Skeletal muscle tissue (tissue), 4 donors: ENCODE measurements around the gene EXOC6. TPM values are rescaled to one million over a fixed set of nuclear protein-coding genes. Genes with fewer than 3 reads are reported as not detected.

Experiments
- H3K27ac ChIP-seq: one replicate; pipeline ENCODE4 v1.7.0; 2013; ENCODE audit warnings: mild to moderate bottlenecking, low read depth, low read length, inconsistent platforms
- H3K27me3 ChIP-seq, 3 donors: one replicate each; pipeline ENCODE4 v1.7.0; 2013; ENCODE audit warnings: low read length in 3 of 3; ENCODE audit not compliant: control insufficient read depth in 3 of 3, insufficient read depth in 3 of 3
- H3K36me3 ChIP-seq, 3 donors: one replicate each; pipeline ENCODE4 v1.7.0; 2013; ENCODE audit warnings: low read length in 3 of 3; ENCODE audit not compliant: control insufficient read depth in 3 of 3, insufficient read depth in 3 of 3
- H3K4me1 ChIP-seq, 3 donors: one replicate each; pipeline ENCODE4 v1.7.0; 2013; ENCODE audit warnings: low read length in 3 of 3, mild to moderate bottlenecking in 3 of 3; ENCODE audit not compliant: control insufficient read depth in 3 of 3, insufficient read depth in 3 of 3
- H3K4me3 ChIP-seq, 3 donors: one replicate each; pipeline ENCODE4 v1.7.0; 2013; ENCODE audit warnings: low read length in 3 of 3
- H3K9ac ChIP-seq, 3 donors: one replicate each; pipeline ENCODE4 v1.7.0; 2013; ENCODE audit warnings: low read length in 3 of 3, mild to moderate bottlenecking in 3 of 3, moderate library complexity in 2 of 3, low read depth in 1 of 3
- H3K9me3 ChIP-seq, 3 donors: one replicate each; pipeline ENCODE4 v1.7.0; 2013; ENCODE audit warnings: low read length in 3 of 3; ENCODE audit not compliant: control insufficient read depth in 3 of 3
- total RNA-seq: library from RNA; depleted of rRNA; stranded (reverse); fragments of >200 nt; gene quantifications from one replicate; pipeline ENCODE4 v1.2.3, GENCODE V29; 2014
- donor health status: Osteomylitis.

EXOC6 gene
- total RNA-seq, 1 donor from 2014 or later, result 54.8 TPM

DNA sequence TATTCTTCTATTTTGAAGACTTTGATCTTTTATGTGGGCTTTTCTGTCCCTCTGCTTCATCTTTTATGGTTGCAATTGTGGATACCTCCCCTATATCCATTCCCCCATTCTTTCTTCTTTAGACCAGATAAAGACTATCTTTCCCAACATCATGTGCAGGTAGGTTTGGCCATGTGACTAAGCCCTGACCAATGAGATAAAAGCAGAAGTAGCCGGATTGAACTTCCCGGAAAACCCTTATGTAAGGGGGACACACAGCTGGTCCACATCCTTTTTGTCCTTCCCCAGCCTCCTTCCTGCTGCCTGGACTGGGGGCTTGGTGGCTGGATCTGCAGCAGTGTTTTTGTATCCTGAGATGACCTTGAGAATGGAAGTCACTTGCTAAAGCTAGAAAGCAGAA, 33.5 kb upstream of the EXOC6 start:
- Histone ChIP-seq H3K36me3 (no peaks in the 10 kb centered on the region), H3K9ac (no peak overlapping the region), H3K4me1 (no peaks in the 10 kb centered on the region), H3K4me3 (no peak overlapping the region), H3K9me3 (no peaks in the 10 kb centered on the region), H3K27me3 (peaks cover 0 to 3% (median 0%) of the 10 kb centered on the region in 3 donors), H3K27ac (no peak overlapping the region)

- Histone ChIP-seq H3K27me3 (no peaks in the 10 kb centered on the region), H3K9ac (no peak overlapping the region), H3K4me3 (no peak overlapping the region), H3K9me3 (no peaks in the 10 kb centered on the region), H3K27ac (no peak overlapping the region), H3K36me3 (no peaks in the 10 kb centered on the region), H3K4me1 (no peaks in the 10 kb centered on the region)
Measured at GRCh38 chr10:92816091-92816531, 32.2 kb upstream of the EXOC6 start.

DNA sequence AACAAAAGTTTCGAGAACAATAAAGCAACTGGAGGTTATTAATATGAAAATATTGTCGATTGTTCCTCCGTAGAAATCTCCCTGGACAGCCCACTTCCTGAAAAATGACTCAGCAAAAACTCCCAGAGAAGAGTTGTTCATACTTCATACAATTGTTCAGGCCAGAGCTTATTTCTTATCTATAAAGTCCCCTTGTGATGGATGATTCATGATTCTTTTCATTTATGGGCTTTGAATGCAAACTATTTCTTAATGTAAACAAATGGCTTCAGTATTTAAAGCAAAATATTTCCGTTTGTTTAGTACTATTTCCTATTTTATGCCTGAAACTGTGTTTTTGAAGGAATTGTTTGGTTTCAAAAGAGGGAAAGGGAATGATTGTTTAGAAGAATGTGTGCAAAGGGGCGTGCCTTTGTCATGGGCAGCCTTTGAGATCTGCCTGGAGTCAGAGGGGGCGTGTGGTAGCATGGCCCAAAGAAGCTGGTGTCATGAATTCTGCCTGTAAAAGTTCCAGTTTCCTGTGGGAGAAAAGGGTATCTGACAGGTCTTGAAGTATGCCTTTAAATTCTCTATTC, 26.2 kb upstream of the EXOC6 start:
- Histone ChIP-seq H3K27ac (peak overlapping the region; percentile 21), H3K4me1 (peaks cover 0 to 4% (median 0%) of the 10 kb centered on the region in 3 donors), H3K36me3 (no peaks in the 10 kb centered on the region), H3K4me3 (no peak overlapping the region), H3K9me3 (no peaks in the 10 kb centered on the region), H3K9ac (peak overlapping the region in 1 of 3 donors; percentile 9), H3K27me3 (no peaks in the 10 kb centered on the region)

DNA sequence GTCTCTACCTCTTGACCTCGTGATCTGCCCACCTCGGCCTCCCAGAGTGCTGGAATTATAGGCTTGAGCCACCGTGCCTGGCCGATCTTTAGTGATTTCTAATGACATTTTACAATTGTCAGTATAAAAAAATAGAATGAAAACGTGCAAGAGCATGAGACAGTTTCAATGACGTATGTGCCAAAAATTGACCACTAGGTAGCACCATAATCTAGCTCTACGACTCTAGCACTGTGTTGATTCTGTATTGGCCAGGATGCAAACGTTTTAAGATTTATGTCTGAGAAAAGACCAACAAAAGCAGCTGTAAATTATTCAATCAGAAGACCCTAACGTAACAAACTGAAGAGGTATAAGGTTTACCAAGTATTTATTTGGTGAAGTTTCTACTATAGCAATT, 25.4 kb upstream of the EXOC6 start:
- Histone ChIP-seq H3K9ac (no peak overlapping the region), H3K27ac (no peak overlapping the region), H3K4me1 (peaks cover 0 to 4% (median 0%) of the 10 kb centered on the region in 3 donors), H3K4me3 (no peak overlapping the region), H3K9me3 (no peaks in the 10 kb centered on the region), H3K27me3 (no peaks in the 10 kb centered on the region), H3K36me3 (no peaks in the 10 kb centered on the region)

GRCh38 chr10:92826061-92826460, 22.3 kb upstream of the EXOC6 start:
- Histone ChIP-seq H3K27ac (no peak overlapping the region), H3K9ac (no peak overlapping the region), H3K27me3 (no peaks in the 10 kb centered on the region), H3K4me1 (peaks cover 0 to 6% (median 0%) of the 10 kb centered on the region in 3 donors), H3K4me3 (no peak overlapping the region), H3K9me3 (no peaks in the 10 kb centered on the region), H3K36me3 (no peaks in the 10 kb centered on the region)

GRCh38 chr10:92826504-92826903, 21.8 kb upstream of the EXOC6 start:
- H3K9ac ChIP-seq, result no peak overlapping the region
- no peak overlapping the region for H3K27ac ChIP-seq
- peaks cover 0 to 4% (median 0%) of the 10 kb centered on the region in 3 donors for H3K4me1 ChIP-seq

DNA sequence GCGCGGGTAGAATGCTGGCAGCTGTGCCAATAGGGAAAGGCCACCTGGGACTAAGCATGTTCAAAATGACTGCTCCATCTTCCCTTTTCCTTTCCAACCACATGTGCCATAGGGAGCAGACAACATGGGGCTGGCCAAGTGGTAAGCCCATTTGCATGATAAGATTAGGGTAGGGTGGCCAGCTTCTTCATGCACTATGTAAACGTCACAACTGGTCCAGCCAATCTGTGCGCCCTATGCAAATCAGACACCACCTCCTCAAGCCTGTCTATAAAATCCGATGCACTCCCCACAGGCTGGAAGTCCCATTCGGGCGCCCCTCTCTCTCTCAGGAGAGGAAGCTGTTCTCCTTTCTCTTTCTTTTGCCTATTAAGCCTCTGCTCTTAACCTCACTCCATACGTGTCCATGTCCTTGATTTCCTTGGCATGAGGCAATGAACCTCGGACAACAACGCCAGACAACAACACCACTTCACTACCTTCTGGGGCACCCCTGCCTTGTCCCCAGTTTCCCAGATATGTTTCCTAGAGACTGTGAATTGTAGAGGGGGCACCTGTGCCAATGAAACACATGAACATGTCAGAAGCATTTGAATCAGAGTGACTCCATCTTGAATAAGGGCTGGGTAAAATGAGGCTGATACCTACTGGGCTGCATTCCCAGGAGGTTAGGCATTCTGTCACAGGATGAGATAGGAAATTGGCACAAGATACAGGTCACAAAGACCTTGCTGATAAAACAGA, 19.1 kb upstream of the EXOC6 start:
- H3K9ac ChIP-seq, result no peak overlapping the region
- H3K36me3 ChIP-seq, result no peaks in the 10 kb centered on the region
- peaks cover 7 to 14% (median 13%) of the 10 kb centered on the region in 3 donors for H3K4me1 ChIP-seq
- no peaks in the 10 kb centered on the region for H3K9me3 ChIP-seq
- no peak overlapping the region for H3K4me3 ChIP-seq
- no peak overlapping the region for H3K27ac ChIP-seq
- H3K27me3 ChIP-seq, result no peaks in the 10 kb centered on the region

More at GRCh38 chr10:92826504-92826903, 21.8 kb upstream of the EXOC6 start:
- Histone ChIP-seq H3K4me3 (no peak overlapping the region), H3K9me3 (no peaks in the 10 kb centered on the region), H3K36me3 (no peaks in the 10 kb centered on the region), H3K27me3 (no peaks in the 10 kb centered on the region)

DNA sequence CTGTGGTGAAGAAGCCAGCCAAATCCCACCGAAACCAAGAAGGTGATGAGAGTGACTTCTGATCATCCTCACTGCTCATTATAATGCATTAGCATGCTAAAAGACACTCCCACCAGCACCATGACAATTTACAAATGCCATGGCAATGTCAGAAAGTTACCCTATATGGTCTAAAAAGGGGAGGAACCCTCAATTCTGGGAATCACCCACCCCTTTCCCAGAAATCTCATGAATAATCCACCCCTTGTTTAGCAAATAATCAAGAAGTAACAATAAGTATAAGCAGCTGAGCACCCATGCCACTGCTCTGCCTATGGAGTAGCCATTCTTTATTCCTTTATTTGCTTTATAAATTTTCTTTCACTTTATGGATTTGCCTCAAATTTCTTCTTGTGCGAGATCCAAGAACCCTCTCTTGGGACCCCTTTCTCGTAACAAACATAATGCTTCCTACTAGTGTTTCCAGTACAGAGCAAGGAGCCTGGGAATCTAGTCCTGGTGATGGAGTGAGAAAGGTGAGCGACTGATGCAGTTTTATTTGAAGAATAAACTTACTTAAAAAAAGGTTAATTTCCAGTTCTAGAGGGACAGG, 18.4 kb upstream of the EXOC6 start:
- Histone ChIP-seq H3K36me3 (no peaks in the 10 kb centered on the region), H3K9me3 (no peaks in the 10 kb centered on the region), H3K4me1 (peaks cover 7 to 14% (median 14%) of the 10 kb centered on the region in 3 donors), H3K9ac (no peak overlapping the region), H3K27me3 (no peaks in the 10 kb centered on the region), H3K27ac (no peak overlapping the region), H3K4me3 (no peak overlapping the region)

GRCh38 chr10:92830478-92831389, 17.6 kb upstream of the EXOC6 start:
- Histone ChIP-seq H3K27ac (no peak overlapping the region), H3K4me1 (peaks cover 7 to 14% (median 14%) of the 10 kb centered on the region in 3 donors), H3K27me3 (no peaks in the 10 kb centered on the region), H3K4me3 (peak overlapping the region in 2 of 3 donors; percentile 1 to 3), H3K9me3 (no peaks in the 10 kb centered on the region), H3K36me3 (no peaks in the 10 kb centered on the region), H3K9ac (no peak overlapping the region)
